ENCODE results near the gene PNCK. TPM values are rescaled to one million over a fixed set of nuclear protein-coding genes. Genes with fewer than 3 reads are reported as not detected.

The PNCK gene
- total and polyA plus RNA-seq, 2 of the 13 experiments (the other 11 are each of a cell fraction or from before 2014, with no cell fraction given), result 33.1 TPM; not detected in 1

DNA sequence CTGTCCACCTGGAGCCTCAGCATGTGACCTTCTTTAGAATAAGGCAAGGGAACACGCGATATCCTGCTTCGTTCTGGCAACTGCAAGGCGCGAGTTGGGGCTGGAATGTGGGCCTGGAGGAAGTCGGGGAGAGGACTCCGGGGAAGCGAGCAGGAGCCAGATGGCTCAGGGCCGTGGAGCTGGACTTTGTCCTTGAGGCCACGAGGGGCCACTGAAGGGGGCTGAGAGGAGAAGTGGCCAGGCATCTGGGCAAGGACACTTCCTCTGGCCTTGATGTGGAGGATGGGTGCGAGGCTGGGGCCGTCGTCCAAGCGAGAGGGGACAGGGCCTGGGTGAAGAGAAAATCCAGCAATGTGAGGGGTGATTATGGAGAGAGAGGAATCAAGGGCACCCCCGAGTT, 38.8 kb downstream of the PNCK start (continued):
- TF ChIP-seq, protein P1, sequence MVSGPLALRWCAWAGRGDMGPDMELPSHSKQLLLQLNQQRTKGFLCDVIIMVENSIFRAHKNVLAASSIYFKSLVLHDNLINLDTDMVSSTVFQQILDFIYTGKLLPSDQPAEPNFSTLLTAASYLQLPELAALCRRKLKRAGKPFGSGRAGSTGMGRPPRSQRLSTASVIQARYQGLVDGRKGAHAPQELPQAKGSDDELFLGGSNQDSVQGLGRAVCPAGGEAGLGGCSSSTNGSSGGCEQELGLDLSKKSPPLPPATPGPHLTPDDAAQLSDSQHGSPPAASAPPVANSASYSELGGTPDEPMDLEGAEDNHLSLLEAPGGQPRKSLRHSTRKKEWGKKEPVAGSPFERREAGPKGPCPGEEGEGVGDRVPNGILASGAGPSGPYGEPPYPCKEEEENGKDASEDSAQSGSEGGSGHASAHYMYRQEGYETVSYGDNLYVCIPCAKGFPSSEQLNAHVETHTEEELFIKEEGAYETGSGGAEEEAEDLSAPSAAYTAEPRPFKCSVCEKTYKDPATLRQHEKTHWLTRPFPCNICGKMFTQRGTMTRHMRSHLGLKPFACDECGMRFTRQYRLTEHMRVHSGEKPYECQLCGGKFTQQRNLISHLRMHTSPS (CRISPR knock-in tag; IDR thresholded peaks at IDR 0.05; ENCODE audit: low read depth), result 0 out of 2 replicates have a peak, but pooled peaks have one; percentile 39
- TF ChIP-seq HINFP (CRISPR knock-in tag; IDR thresholded peaks at IDR 0.05; ENCODE audit: low read depth) (0 out of 2 replicates have a peak, but pooled peaks have one; percentile 35), DNMT3B (CRISPR knock-in tag; conservative IDR thresholded peaks at IDR 0.05) (no peak), SRSF4 (IDR thresholded peaks at IDR 0.05; ENCODE audit: low read depth, low read length, poor library complexity, severe bottlenecking) (no peak), BORCS8-MEF2B (CRISPR knock-in tag; IDR thresholded peaks at IDR 0.05) (peak; percentile 38; the same call in 1 of the 2 replicates), SPEN (CRISPR knock-in tag; IDR thresholded peaks at IDR 0.05; ENCODE audit: low read depth) (0 out of 2 replicates have a peak, but pooled peaks have one; percentile 23), ZNF543 (CRISPR knock-in tag; IDR thresholded peaks at IDR 0.05) (0 out of 2 replicates have a peak, but pooled peaks have one; percentile 17), ZNF570 (CRISPR knock-in tag; IDR thresholded peaks at IDR 0.05; ENCODE audit: borderline replicate concordance) (no peak), ZBTB8A (CRISPR knock-in tag; IDR thresholded peaks at IDR 0.05; ENCODE audit: borderline replicate concordance, low read depth) (no peak), MEIS2 (CRISPR knock-in tag; IDR thresholded peaks at IDR 0.05) (0 out of 2 replicates have a peak, but pooled peaks have one; percentile 32), ZNF383 (CRISPR knock-in tag; IDR thresholded peaks at IDR 0.05; ENCODE audit: borderline replicate concordance) (no peak), TFDP2 (CRISPR knock-in tag; IDR thresholded peaks at IDR 0.05) (0 out of 2 replicates have a peak, but pooled peaks have one; percentile 28), ZMYM2 (CRISPR knock-in tag; IDR thresholded peaks at IDR 0.05) (no peak), RXRB (CRISPR knock-in tag; IDR thresholded peaks at IDR 0.05; ENCODE audit: borderline replicate concordance) (peak; percentile 35; the same call in 1 of the 2 replicates), RELA (CRISPR knock-in tag; IDR thresholded peaks at IDR 0.05) (no peak)
- TF ChIP-seq, protein P2, sequence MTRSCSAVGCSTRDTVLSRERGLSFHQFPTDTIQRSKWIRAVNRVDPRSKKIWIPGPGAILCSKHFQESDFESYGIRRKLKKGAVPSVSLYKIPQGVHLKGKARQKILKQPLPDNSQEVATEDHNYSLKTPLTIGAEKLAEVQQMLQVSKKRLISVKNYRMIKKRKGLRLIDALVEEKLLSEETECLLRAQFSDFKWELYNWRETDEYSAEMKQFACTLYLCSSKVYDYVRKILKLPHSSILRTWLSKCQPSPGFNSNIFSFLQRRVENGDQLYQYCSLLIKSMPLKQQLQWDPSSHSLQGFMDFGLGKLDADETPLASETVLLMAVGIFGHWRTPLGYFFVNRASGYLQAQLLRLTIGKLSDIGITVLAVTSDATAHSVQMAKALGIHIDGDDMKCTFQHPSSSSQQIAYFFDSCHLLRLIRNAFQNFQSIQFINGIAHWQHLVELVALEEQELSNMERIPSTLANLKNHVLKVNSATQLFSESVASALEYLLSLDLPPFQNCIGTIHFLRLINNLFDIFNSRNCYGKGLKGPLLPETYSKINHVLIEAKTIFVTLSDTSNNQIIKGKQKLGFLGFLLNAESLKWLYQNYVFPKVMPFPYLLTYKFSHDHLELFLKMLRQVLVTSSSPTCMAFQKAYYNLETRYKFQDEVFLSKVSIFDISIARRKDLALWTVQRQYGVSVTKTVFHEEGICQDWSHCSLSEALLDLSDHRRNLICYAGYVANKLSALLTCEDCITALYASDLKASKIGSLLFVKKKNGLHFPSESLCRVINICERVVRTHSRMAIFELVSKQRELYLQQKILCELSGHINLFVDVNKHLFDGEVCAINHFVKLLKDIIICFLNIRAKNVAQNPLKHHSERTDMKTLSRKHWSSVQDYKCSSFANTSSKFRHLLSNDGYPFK (CRISPR knock-in tag; IDR thresholded peaks at IDR 0.05; ENCODE audit: borderline replicate concordance), result no peak
- TF ChIP-seq, protein P3, sequence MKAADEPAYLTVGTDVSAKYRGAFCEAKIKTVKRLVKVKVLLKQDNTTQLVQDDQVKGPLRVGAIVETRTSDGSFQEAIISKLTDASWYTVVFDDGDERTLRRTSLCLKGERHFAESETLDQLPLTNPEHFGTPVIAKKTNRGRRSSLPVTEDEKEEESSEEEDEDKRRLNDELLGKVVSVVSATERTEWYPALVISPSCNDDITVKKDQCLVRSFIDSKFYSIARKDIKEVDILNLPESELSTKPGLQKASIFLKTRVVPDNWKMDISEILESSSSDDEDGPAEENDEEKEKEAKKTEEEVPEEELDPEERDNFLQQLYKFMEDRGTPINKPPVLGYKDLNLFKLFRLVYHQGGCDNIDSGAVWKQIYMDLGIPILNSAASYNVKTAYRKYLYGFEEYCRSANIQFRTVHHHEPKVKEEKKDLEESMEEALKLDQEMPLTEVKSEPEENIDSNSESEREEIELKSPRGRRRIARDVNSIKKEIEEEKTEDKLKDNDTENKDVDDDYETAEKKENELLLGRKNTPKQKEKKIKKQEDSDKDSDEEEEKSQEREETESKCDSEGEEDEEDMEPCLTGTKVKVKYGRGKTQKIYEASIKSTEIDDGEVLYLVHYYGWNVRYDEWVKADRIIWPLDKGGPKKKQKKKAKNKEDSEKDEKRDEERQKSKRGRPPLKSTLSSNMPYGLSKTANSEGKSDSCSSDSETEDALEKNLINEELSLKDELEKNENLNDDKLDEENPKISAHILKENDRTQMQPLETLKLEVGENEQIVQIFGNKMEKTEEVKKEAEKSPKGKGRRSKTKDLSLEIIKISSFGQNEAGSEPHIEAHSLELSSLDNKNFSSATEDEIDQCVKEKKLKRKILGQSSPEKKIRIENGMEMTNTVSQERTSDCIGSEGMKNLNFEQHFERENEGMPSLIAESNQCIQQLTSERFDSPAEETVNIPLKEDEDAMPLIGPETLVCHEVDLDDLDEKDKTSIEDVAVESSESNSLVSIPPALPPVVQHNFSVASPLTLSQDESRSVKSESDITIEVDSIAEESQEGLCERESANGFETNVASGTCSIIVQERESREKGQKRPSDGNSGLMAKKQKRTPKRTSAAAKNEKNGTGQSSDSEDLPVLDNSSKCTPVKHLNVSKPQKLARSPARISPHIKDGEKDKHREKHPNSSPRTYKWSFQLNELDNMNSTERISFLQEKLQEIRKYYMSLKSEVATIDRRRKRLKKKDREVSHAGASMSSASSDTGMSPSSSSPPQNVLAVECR (CRISPR knock-in tag; IDR thresholded peaks at IDR 0.05; ENCODE audit: borderline replicate concordance), result peak; percentile 37; the same call in 1 of the 2 replicates

Measured in HepG2 (cell line).